HCT116 (cell line): ENCODE results near the gene GNAI2. TPM values are rescaled to one million over a fixed set of nuclear protein-coding genes. Genes with fewer than 3 reads are reported as not detected.

Experiments used
- ATAC-seq: fragments of 200-7000 bp; cut with Tn5 transposase; 2 replicates; pipeline ENCODE4 v1.9.1; 2020; ENCODE audit warnings: mild to moderate bottlenecking, moderate library complexity
- BruUV-seq: library from RNA; stranded (reverse); fragments of 400-500 nt; replicated peaks from 2 replicates; lab custom pipeline; 2021; lab: Mats Ljungman, UMichigan
- CTCF ChIA-PET: fragments of 300-600 bp; sonication (Branson Sonifier 250); formaldehyde crosslinking; loops from one replicate; lab custom pipeline; 2021; ENCODE audit warnings: antibody characterized with exemption; lab: Charles Lee
- POLR2A ChIA-PET: fragments of 300-600, 350-600 bp; sonication (Branson Sonifier 250); formaldehyde crosslinking; loops from one replicate; lab custom pipeline; 2021; ENCODE audit warnings: antibody characterized with exemption; lab: Charles Lee
- RAD21 ChIA-PET, 2 experiments: fragments of 300-600 bp; sonication (Branson Sonifier 250); formaldehyde crosslinking; loops; one replicate each; lab custom pipeline; 2023; ENCODE audit warnings: low total read pairs in 2 of 2; ENCODE audit not compliant: uncharacterized antibody in 2 of 2, unreplicated experiment in 2 of 2, low non-redundant PET in 1 of 2; lab: Charles Lee
- DNase-seq: peaks from one replicate; pipeline ENCODE4 v3.0.0-alpha.2; 2010; ENCODE audit warnings: low read depth, low spot score
- H2AFZ ChIP-seq: fragments of 200-600 bp; shearing (Covaris generic), sonication (generic); 2 replicates; pipeline ENCODE4 v1.6.1; 2017; ENCODE audit warnings: low read depth, mixed run types, mixed read lengths, antibody characterized with exemption, low read length; ENCODE audit not compliant: poor library complexity, severe bottlenecking
- H3K27ac ChIP-seq: 2 replicates; pipeline ENCODE4 v1.5.1; 2012; ENCODE audit warnings: low read depth, low read length
- H3K27me3 ChIP-seq: fragments of 200-600 bp; sonication (generic); 2 replicates; pipeline ENCODE4 v1.6.1; 2016; ENCODE audit warnings: mixed run types, low read length, mixed read lengths; ENCODE audit not compliant: insufficient read depth
- H3K36me3 ChIP-seq, 2 experiments: fragments of 200-500 bp in 1 of 2; fragments of 200-600 bp in 1 of 2; sonication (Bioruptor generic) in 1 of 2; sonication (generic) in 1 of 2; 2 replicates each; pipeline versions ENCODE4 v1.5.1 to v1.6.1; 2014 to 2016; ENCODE audit warnings: low read length in 2 of 2, inconsistent platforms in 1 of 2, mixed read lengths in 1 of 2, mixed run types in 1 of 2; ENCODE audit not compliant: insufficient read depth in 2 of 2, control insufficient read depth in 1 of 2
- H3K4me1 ChIP-seq, 2 experiments: fragments of 200-600 bp in 1 of 2; sonication (generic) in 1 of 2; 2 replicates each; pipeline versions ENCODE4 v1.5.1 to v1.6.1; 2012 to 2017; ENCODE audit warnings: low read length in 2 of 2, inconsistent platforms in 1 of 2, mild to moderate bottlenecking in 1 of 2, mixed read lengths in 1 of 2, mixed run types in 1 of 2, moderate library complexity in 1 of 2; ENCODE audit not compliant: insufficient read depth in 2 of 2, control insufficient read depth in 1 of 2
- H3K4me2 ChIP-seq: fragments of 200-600 bp; sonication (generic); 2 replicates; pipeline ENCODE4 v1.6.1; 2017; ENCODE audit warnings: mixed run types, low read length, mixed read lengths
- H3K4me3 ChIP-seq, 2 experiments: fragments of 200-600 bp in 1 of 2; sonication (generic) in 1 of 2; replicated peaks in 1 of 2; 2 replicates each; pipeline ENCODE4 v1.5.1; 2011 to 2016; ENCODE audit warnings: low read length in 2 of 2, control low read depth in 1 of 2, low read depth in 1 of 2, mild to moderate bottlenecking in 1 of 2, mixed read lengths in 1 of 2, mixed run types in 1 of 2
- H3K79me2 ChIP-seq: fragments of 200-600 bp; sonication (generic); 2 replicates; pipeline ENCODE4 v1.6.1; 2017; ENCODE audit warnings: mild to moderate bottlenecking, mixed run types, low read length, moderate library complexity, mixed read lengths; ENCODE audit not compliant: insufficient read depth
- H3K9ac ChIP-seq: fragments of 200-600 bp; sonication (generic); 2 replicates; pipeline ENCODE4 v1.6.1; 2016; ENCODE audit warnings: low read length, mixed read lengths
- H3K9me2 ChIP-seq: fragments of 200-600 bp; sonication (generic), shearing (Covaris generic); 2 replicates; pipeline ENCODE4 v1.6.1; 2017; ENCODE audit warnings: mixed run types, mild to moderate bottlenecking, moderate library complexity; ENCODE audit not compliant: insufficient read depth
- H3K9me3 ChIP-seq, 2 experiments: fragments of 200-500 bp in 1 of 2; fragments of 200-600 bp in 1 of 2; sonication (Bioruptor generic) in 1 of 2; sonication (generic) in 1 of 2; 2 replicates each; pipeline ENCODE4 v1.6.1; 2014 to 2017; ENCODE audit warnings: low read length in 2 of 2, mixed read lengths in 2 of 2, inconsistent platforms in 1 of 2, low read depth in 1 of 2, mild to moderate bottlenecking in 1 of 2, mixed run types in 1 of 2, moderate library complexity in 1 of 2; ENCODE audit not compliant: control insufficient read depth in 1 of 2, insufficient read depth in 1 of 2
- H4K20me1 ChIP-seq: fragments of 200-600 bp; sonication (generic), shearing (Covaris generic); 2 replicates; pipeline ENCODE4 v1.6.1; 2017; ENCODE audit warnings: mixed run types, mild to moderate bottlenecking, moderate library complexity; ENCODE audit not compliant: insufficient read depth
- ATF3 ChIP-seq: IDR thresholded peaks from 2 replicates; pipeline ENCODE4 v1.6.1; 2012
- CBX3 ChIP-seq: IDR thresholded peaks from 2 replicates; pipeline ENCODE4 v1.6.1; 2012; ENCODE audit warnings: low read depth
- CEBPB ChIP-seq: IDR thresholded peaks from 2 replicates; pipeline ENCODE4 v1.6.1; 2012; ENCODE audit warnings: low read depth
- CTCF ChIP-seq, 3 experiments: fragments of 200-600 bp in 1 of 3; sonication (generic) in 1 of 3; IDR thresholded peaks in 2 of 3; conservative IDR thresholded peaks in 1 of 3; 2 replicates each; pipeline ENCODE4 v1.5.1; 2012 to 2017; ENCODE audit warnings: low read depth in 2 of 3, low read length in 2 of 3, antibody characterized with exemption in 1 of 3, borderline replicate concordance in 1 of 3, control low read depth in 1 of 3, mild to moderate bottlenecking in 1 of 3, mixed read lengths in 1 of 3, mixed run types in 1 of 3, moderate library complexity in 1 of 3; ENCODE audit not compliant: insufficient read depth in 1 of 3
- EGR1 ChIP-seq: IDR thresholded peaks from 2 replicates; pipeline ENCODE4 v1.6.1; 2012; ENCODE audit warnings: low read depth
- ELF1 ChIP-seq: IDR thresholded peaks from 2 replicates; pipeline ENCODE4 v1.6.1; 2012; ENCODE audit warnings: low read depth, borderline replicate concordance
- EZH2 ChIP-seq: fragments of 200-600 bp; sonication (generic); IDR thresholded peaks from 2 replicates; pipeline ENCODE4 v1.6.1; 2017; ENCODE audit warnings: antibody characterized with exemption, mixed run types
- FOSL1 ChIP-seq: IDR thresholded peaks from 2 replicates; pipeline ENCODE4 v1.6.1; 2012; ENCODE audit warnings: low read depth
- POLR2A ChIP-seq: IDR thresholded peaks from 2 replicates; pipeline ENCODE4 v1.7.0; 2011; ENCODE audit warnings: borderline replicate concordance; ENCODE audit not compliant: insufficient read depth, insufficient read length; ENCODE audit errors: extremely low read depth
- POLR2AphosphoS5 ChIP-seq: IDR thresholded peaks from 2 replicates; pipeline ENCODE4 v1.6.1; 2011; ENCODE audit warnings: mild to moderate bottlenecking, low read depth, low read length, moderate library complexity
- RAD21 ChIP-seq: IDR thresholded peaks from 2 replicates; pipeline ENCODE4 v1.6.1; 2012; ENCODE audit warnings: low read depth, mild to moderate bottlenecking
- SP1 ChIP-seq: IDR thresholded peaks from 2 replicates; pipeline ENCODE4 v1.6.1; 2012; ENCODE audit warnings: low read depth
- SRF ChIP-seq: IDR thresholded peaks from 2 replicates; pipeline ENCODE4 v1.6.1; 2012; ENCODE audit warnings: low read depth
- TCF7L2 ChIP-seq: IDR thresholded peaks from 2 replicates; pipeline ENCODE4 v1.7.0; 2011; ENCODE audit warnings: borderline replicate concordance, inconsistent platforms; ENCODE audit not compliant: insufficient read depth, insufficient read length; ENCODE audit errors: extremely low read depth
- YY1 ChIP-seq: IDR thresholded peaks from 2 replicates; pipeline ENCODE4 v1.6.1; 2011; ENCODE audit warnings: low read length, low read depth, moderate library complexity, mild to moderate bottlenecking; ENCODE audit not compliant: insufficient replicate concordance; ENCODE audit errors: extremely low read depth
- ZBTB33 ChIP-seq: IDR thresholded peaks from 2 replicates; pipeline ENCODE4 v1.6.1; 2011; ENCODE audit warnings: mild to moderate bottlenecking, low read length, moderate library complexity; ENCODE audit not compliant: insufficient replicate concordance; ENCODE audit errors: extremely low read depth
- ZFX ChIP-seq: fragments of 450-650 bp; IDR thresholded peaks from 2 replicates; pipeline ENCODE4 v1.6.1; 2017
- ZNF274 ChIP-seq: fragments of 200-500 bp; sonication (Bioruptor generic); IDR thresholded peaks from 2 replicates; pipeline ENCODE4 v1.6.1; 2014; ENCODE audit warnings: mild to moderate bottlenecking, low read depth, low read length, inconsistent platforms
- intact Hi-C: fragments of 100-400 bp; cut with micrococcal nuclease; formaldehyde crosslinking; loops from 2 replicates; pipeline ENCODE4 v1.10.0; 2022
- total RNA-seq: library from RNA; stranded (reverse); gene quantifications from one replicate; pipeline ENCODE4 v1.2.1, GENCODE V29; 2021; ENCODE audit not compliant: unreplicated experiment
- TF ChIP-seq, protein P1 (sequence below): IDR thresholded peaks from 2 replicates; pipeline ENCODE4 v1.6.1; 2012

Gene GNAI2
- total RNA-seq, 1 experiment from 2014 or later: 170 TPM

- ATAC-seq: no peak
- POLR2A ChIA-PET: no interaction called here
- Histone ChIP-seq H3K9me3 (no peaks in the 10 kb centered on the region), H3K4me1 (peaks cover 2 to 16% of the 10 kb centered on the region in 2 experiments; a peak in 2 of 4 replicates), H3K4me3 (no peak overlapping the region), H3K27me3 (no peaks in the 10 kb centered on the region), H3K79me2 (no peaks in the 10 kb centered on the region), H3K36me3 (no peaks in the 10 kb centered on the region), H4K20me1 (no peaks in the 10 kb centered on the region), H3K27ac (no peak overlapping the region), H2AFZ (no peak overlapping the region), H3K4me2 (no peak overlapping the region), H3K9ac (no peak overlapping the region), H3K9me2 (no peaks in the 10 kb centered on the region)
- intact Hi-C loops: no loop called here
- no TSS peak for BruUV-seq
- no peak for TF ChIP-seq RAD21
- no peak for TF ChIP-seq CEBPB
- no peak for TF ChIP-seq SP1
- TF ChIP-seq EGR1: no peak
- TF ChIP-seq POLR2A: no peak
- no peak for TF ChIP-seq CBX3
- TF ChIP-seq POLR2AphosphoS5: no peak
- TF ChIP-seq, protein P1, sequence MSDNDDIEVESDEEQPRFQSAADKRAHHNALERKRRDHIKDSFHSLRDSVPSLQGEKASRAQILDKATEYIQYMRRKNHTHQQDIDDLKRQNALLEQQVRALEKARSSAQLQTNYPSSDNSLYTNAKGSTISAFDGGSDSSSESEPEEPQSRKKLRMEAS: no peak
- TF ChIP-seq ELF1: no peak
- TF ChIP-seq ZNF274: no peak
- TF ChIP-seq CTCF (IDR thresholded peaks at IDR 0.05 in 2 of 3, conservative IDR thresholded peaks at IDR 0.05 in 1 of 3; ENCODE audit: borderline replicate concordance in 1 of 3, insufficient read depth in 1 of 3, low read depth in 2 of 3, low read length in 2 of 3): no peak
- no peak for TF ChIP-seq YY1
- TF ChIP-seq ATF3: no peak
- TF ChIP-seq ZFX: no peak
- no peak for TF ChIP-seq FOSL1
- TF ChIP-seq ZBTB33: no peak
- no peak for TF ChIP-seq TCF7L2
- no peak for TF ChIP-seq SRF
- TF ChIP-seq EZH2: no peak
- RAD21 ChIA-PET: interaction anchor here in 1 of 2 experiments (1.7 kb wide), 1 partner anchor 27 kb away, joined by 9 read pairs; no protein-coding TSS in a partner anchor
- CTCF ChIA-PET: interaction anchor here (0.7 to 4.1 kb wide), 2 partner anchors 24 to 27 kb away, joined by 3 to 26 read pairs; no protein-coding TSS in a partner anchor
- DNase-seq: no peak
Observed at GRCh38 chr3:50222169-50222528, 13.9 kb upstream of the GNAI2 start.
